Measurements from ENCODE around the gene FES.
"Not testable (repeated sequence)": the region's sequence is repeated elsewhere in the genome, so short reads cannot be mapped to it uniquely, and the experiment has no call there.

Gene FES

DNA sequence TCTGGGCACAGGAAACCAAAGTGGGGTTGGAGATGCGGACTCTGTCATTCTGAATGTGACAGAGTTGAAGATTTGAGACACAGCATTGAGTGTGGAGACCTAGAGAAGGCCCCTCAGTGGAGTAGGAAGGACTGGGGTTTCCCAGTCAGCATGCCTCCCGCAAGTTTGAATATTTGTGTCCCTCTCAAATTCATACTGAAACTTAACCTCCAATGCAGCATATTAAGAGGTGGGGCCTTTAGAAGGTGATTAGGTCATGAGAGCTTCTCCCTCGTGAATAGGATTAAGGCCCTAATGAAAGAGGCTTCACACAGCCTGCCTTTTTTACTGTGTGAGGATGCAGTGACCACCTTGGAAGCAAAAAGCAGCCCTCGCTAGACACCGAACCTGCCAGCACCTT, 40.1 kb downstream of the FES start:
- FAIRE-seq (no peak), DNase-seq (ENCODE audit: insufficient read length, low spot score) (no peak)

GRCh38 chr15:90926766-90927165, 42.5 kb downstream of the FES start:
- FAIRE-seq: not testable (repeated sequence)

DNA sequence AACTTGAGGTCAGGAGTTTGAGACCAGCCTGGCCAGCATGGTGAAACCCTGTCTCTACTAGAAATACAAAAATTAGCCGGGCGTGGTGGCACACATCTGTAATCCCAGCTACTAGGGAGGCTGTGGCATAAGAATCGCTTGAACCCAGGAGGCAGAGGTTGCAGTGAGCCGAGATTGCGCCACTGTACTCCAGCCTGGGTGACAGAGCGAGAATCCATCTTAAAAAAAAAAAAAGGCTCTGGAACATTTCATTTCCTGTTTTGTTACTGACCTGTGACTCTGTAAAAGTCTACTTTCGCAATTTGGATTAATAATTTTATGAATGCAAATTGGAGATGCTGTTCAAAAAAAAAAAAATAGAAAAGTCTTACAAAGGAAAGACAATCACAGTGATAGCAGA, 43.8 kb downstream of the FES start:
- DNase-seq (ENCODE audit: insufficient read length, low spot score); FAIRE-seq: not testable (repeated sequence)

More at GRCh38 chr15:90926766-90927165, 42.5 kb downstream of the FES start:
- DNase-seq (ENCODE audit: insufficient read length, low spot score): not testable (repeated sequence)

DNA sequence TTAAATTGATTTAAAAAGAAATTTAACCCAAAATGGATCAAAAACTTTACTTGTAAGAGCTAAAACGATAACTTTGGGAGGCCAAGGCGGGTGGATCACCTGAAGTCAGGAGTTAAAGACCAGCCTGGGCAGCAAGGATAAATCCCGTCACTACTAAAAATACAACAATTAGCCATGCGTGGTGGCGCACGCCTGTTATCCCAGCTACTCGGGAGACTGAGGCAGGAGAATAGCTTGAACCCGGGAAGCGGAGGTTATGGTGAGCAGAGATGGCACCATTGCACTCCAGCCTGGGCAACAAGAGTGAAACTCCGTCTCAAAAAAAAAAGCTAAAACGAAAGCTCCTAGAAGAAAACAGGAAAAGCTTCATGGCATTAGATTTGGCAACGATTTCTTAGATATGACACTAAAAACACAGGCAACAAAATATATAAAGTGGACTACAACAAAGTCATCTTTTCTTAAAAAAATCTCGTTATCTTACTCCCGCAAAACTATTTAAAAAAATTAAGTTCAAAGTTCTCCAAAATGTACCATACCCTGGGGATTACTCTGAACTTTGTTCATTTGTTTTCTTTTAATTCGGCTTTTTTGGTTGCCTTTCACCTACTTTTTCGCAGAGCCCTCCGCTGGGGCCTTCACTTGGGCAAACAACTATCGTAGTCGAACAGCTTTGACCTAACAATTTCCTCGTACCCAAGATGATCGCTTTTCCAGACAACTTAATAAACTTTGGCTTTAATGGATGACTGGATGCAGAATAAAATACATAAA, 45.1 kb downstream of the FES start:
- FAIRE-seq: no peak
- no peak for DNase-seq (ENCODE audit: insufficient read length, low spot score)

DNA sequence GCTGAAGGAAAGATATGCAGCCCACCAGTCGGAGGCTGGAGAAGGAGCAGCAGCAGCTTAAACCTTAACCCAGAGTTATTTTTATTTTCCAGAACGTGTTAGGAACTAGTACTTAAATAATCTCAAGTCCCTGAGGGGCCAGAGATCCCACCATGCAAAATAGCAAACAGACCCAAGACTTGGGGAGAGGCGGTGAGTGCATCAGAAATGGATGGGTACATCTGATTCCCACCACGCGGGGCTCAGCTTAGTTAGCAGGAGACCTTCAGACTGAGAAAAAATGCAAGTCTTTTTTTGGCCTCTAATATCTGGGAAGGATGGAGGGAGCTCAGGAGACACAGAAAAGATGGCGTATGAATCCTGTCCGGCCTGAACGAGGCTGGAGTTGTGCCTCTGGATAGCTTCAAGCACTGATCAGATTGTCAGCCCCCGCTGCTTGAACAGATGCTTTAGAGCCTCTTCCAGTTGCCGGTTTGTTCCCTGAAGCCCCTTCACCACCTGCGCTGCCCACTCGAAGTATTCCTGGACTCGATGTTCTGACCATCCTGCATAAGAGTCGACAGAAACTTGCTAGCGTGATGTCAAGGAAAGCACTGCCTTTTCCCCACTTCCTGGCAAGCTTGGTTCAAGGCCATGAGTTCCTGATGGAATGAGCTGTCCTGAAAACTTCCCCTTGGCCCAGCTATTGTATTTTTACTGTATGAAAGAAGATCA, 46.7 kb downstream of the FES start:
- no peak for DNase-seq (ENCODE audit: insufficient read length, low spot score)
- FAIRE-seq: no peak

DNA sequence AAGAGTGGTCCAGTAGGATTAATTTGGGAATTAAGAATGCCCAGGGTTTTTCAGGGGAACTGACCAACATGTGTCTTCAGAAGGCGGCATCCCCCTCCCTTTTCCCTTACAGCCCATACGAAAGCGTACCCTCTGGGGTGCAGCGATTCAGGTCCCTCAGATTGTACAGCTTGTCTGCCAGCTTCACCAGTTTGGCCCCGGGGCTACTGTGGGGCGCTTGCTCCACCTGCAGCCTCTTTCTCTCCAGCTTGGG, 47.2 kb downstream of the FES start:
- DNase-seq (ENCODE audit: insufficient read length, low spot score): no peak
- no peak for FAIRE-seq

DNA sequence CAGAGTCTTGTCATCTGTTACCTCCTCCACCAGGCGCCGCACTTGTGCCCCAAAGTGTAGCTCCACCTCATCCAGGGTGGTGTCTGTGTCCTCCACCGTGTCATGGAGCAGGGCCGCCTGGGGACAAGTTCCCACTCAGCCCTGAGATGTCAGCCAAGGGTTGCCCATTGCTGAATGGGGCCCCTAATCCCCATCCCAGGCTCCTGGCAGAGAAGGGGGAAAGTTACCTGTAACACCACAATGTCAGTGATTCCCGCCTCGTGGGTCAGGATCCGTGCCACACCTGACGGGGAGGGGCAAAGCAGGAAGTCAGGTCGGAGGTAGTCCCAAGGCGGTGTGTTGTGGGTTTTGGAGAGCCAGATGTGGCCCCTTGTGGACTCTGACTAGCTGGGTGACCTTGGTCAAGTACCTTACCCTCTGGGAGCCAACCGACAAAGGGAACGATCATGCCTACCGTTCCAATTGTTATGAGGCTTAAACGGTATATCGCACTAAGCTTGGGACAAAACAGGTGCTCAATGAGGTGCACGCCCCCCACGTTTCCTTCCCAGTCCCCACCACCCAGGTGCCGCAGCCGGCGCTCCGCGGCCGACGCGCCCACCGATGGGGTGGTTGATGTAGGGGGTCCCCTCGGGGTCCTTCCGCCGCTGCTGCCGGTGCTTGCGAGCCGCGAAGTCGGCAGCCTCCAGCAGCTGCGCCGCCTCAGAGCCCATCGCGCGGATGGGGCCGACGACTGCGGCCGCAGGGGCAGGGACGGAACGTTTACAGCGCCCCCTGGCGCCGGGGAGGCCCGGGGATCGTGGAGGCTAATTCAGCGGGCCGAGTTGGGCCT, 47.7 kb downstream of the FES start, which contains the start of gene HDDC3:
Gene HDDC3 (minus strand): TSS at position 722 of the 832 bp plus-strand sequence. CDS start 9 bp downstream, at position 713.
- no peak for FAIRE-seq
- DNase-seq (ENCODE audit: insufficient read length, low spot score): peak; percentile 89

DNA sequence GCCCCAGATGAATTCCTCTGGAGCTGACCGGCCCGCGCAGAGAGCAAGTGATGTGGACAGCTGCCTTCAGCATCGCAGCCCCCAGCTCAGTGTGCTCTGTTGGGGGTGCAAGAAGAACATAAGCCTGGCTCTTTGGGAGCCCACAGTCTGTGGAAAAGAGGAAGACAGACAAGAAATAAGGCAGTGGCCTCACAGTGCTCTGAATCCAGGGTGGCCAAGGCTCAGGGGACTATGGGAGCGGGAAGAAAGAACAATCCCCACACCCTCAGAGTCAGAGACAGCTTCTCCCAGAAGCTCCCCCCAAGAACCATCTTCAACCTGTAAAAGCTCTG, 48.3 kb downstream of the FES start:
- FAIRE-seq: no peak

GRCh38 chr15:90933301-90933700, 49.0 kb downstream of the FES start:
- DNase-seq (ENCODE audit: insufficient read length, low spot score): no peak
- no peak for FAIRE-seq

More for the DNA sequence above, 48.3 kb downstream of the FES start:
- no peak for DNase-seq (ENCODE audit: insufficient read length, low spot score)

- peak; percentile 90 for DNase-seq (ENCODE audit: insufficient read length, low spot score)
- FAIRE-seq: no peak
Measured at GRCh38 chr15:90934256-90934948, 50.1 kb downstream of the FES start.

DNA sequence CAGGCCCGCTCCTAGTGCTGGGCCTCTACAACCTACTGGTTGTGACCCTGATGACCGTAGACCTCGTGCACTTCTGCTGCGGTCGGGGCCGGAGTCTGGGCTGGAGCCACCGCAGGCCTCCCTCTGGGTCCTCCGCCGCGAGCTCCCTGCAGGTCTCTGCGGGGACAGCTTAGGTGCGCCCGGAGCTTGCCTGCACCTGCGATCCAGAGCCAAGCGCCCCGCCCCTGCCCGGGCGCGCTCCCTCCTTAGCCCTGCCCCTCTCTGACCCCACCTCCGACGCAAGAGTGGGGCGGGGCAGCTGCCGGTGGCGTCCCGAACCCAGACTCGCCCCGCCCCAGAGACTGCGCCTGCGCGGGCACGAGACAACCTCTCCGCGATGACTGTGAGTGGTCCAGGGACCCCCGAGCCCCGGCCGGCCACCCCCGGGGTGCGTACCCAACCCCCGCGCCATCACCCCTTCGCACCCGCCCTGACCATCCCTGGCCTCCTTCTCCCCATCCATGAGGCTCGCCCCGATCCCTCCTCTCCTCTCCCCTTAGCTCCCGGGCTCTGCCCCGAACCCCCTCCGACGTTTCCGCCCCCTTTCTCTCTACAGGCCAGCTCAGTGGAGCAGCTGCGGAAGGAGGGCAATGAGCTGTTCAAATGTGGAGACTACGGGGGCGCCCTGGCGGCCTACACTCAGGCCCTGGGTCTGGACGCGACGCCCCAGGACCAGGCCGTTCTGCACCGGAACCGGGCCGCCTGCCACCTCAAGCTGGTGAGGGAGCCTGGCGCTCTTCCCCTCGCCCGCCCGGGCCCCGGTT, 50.8 kb downstream of the FES start, which contains the start of gene UNC45A:
Gene UNC45A (plus strand): TSS at position 337 of the 803 bp plus-strand sequence. CDS start 40 bp downstream, at position 377.
- peak; percentile 91 for DNase-seq (ENCODE audit: insufficient read length, low spot score)
- no peak for FAIRE-seq

- no peak for DNase-seq (ENCODE audit: insufficient read length, low spot score)
- FAIRE-seq: no peak
Measured at GRCh38 chr15:90936823-90937222, 52.5 kb downstream of the FES start.

GRCh38 chr15:90938261-90938660, 54.0 kb downstream of the FES start:
- FAIRE-seq (no peak), DNase-seq (ENCODE audit: insufficient read length, low spot score) (no peak)

DNA sequence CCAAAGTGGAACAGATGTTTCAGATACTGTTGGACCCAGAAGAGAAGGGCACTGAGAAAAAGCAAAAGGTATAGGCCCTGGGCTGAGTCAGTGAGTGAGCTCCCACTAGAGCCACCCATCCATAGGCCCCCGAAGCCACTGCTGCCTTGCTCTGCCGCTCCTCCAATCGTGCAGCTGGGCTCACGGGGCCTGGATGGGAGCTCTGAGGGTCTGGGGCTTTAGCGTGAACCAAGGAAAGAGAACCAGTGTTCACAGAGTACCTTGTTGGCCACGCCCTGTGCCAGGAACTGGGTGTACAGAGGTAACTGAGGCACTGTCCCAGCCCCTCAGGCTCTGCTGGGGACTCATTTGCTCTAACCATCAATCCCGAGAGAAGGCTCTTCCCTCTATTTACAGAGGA, 55.5 kb downstream of the FES start:
- no peak for DNase-seq (ENCODE audit: insufficient read length, low spot score)
- no peak for FAIRE-seq

GRCh38 chr15:90941038-90941437, 56.7 kb downstream of the FES start:
- no peak for DNase-seq (ENCODE audit: insufficient read length, low spot score)
- no peak for FAIRE-seq

DNA sequence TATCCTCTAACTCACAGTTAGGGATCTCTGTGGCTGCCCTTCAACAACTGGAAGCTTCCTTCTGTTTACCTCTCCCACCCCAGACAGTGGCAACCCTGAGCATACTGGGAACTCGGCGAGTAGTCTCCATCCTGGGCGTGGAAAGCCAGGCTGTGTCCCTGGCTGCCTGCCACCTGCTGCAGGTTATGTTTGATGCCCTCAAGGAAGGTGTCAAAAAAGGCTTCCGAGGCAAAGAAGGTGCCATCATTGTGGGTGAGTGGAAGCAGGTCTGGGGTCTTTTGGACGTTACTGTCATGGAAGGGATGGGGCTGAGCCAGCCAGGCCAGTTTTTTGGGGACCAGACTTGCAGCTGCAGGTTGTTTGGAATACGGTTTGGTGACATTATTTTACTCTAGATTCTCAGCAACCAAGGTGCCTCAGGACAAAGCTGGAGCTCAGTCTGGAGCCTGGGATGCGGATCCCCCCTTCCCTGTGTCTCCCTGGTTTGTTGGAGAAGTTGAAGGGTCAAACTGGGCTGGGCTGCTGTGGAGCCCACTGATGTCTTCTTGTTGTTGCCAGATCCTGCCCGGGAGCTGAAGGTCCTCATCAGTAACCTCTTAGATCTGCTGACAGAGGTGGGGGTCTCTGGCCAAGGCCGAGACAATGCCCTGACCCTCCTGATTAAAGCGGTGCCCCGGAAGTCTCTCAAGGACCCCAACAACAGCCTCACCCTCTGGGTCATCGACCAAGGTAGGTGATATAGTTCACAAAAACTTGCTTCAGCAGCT, 58.2 kb downstream of the FES start:
- FAIRE-seq: no peak

DNA sequence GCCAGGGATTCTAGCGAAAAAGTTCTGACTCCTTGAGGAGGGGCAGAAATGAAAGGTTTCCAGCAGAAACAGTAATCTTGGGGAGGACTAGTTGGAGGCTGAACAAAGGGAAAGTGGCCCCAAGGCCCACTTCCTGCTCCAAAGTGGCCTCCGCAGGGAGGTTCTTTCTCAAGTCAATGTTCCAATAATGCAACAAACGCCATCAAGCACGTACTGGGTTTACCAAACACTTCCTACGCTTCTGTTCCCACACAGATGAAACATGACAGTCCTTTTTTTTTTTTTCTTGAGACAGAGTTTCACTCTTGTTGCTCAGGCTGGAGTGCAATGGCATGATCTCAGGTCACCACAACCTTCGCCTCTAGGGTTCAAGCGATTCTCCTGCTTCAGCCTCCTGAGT, 60.8 kb downstream of the FES start:
- FAIRE-seq (no peak), DNase-seq (ENCODE audit: insufficient read length, low spot score) (no peak)

More for the DNA sequence above, 58.2 kb downstream of the FES start:
- no peak for DNase-seq (ENCODE audit: insufficient read length, low spot score)
